ENCODE measurements around the gene CLEC4F. TPM values are rescaled to one million over a fixed set of nuclear protein-coding genes. Genes with fewer than 3 reads are reported as not detected.

Gene CLEC4F
- total and polyA plus RNA-seq, 4 donors = 0.03 to 0.25 (median 0.19) TPM; not detected in 1

GRCh38 chr2:70816726-70817125 is 3.7 kb downstream of the CLEC4F start:
- Histone ChIP-seq H3K4me3 (ENCODE audit: low read depth in 1 of 3, low read length in 3 of 3) (no peak overlapping the region), H3K9ac (ENCODE audit: low read depth in 1 of 2, low read length in 2 of 2) (no peak overlapping the region), H3K27ac (ENCODE audit: low read depth in 1 of 2, low read length in 2 of 2) (no peak overlapping the region), H3K9me3 (ENCODE audit: control insufficient read depth in 4 of 4, low read length in 3 of 4) (no peaks in the 10 kb centered on the region), H3K36me3 (ENCODE audit: control insufficient read depth in 4 of 4, insufficient read depth in 3 of 4, low read depth in 1 of 4, low read length in 3 of 4) (no peaks in the 10 kb centered on the region), H3K4me1 (ENCODE audit: control insufficient read depth in 4 of 4, insufficient read depth in 4 of 4, low read length in 3 of 4) (no peaks in the 10 kb centered on the region), H3K27me3 (ENCODE audit: control insufficient read depth in 4 of 4, insufficient read depth in 4 of 4, low read length in 3 of 4) (no peaks in the 10 kb centered on the region)
- TF ChIP-seq GABPA (IDR thresholded peaks at IDR 0.05 in 1 of 2, conservative IDR thresholded peaks at IDR 0.05 in 1 of 2) = no peak
- TF ChIP-seq FOXA2 (IDR thresholded peaks at IDR 0.05) = no peak
- no peak for TF ChIP-seq RXRA (IDR thresholded peaks at IDR 0.05)
- TF ChIP-seq TAF1 (conservative IDR thresholded peaks at IDR 0.05) = no peak
- TF ChIP-seq HNF4G (IDR thresholded peaks at IDR 0.05) = no peak
- TF ChIP-seq FOXA1 (IDR thresholded peaks at IDR 0.05) = no peak
- no peak for TF ChIP-seq HNF4A (conservative IDR thresholded peaks at IDR 0.05)
- TF ChIP-seq, protein P1, sequence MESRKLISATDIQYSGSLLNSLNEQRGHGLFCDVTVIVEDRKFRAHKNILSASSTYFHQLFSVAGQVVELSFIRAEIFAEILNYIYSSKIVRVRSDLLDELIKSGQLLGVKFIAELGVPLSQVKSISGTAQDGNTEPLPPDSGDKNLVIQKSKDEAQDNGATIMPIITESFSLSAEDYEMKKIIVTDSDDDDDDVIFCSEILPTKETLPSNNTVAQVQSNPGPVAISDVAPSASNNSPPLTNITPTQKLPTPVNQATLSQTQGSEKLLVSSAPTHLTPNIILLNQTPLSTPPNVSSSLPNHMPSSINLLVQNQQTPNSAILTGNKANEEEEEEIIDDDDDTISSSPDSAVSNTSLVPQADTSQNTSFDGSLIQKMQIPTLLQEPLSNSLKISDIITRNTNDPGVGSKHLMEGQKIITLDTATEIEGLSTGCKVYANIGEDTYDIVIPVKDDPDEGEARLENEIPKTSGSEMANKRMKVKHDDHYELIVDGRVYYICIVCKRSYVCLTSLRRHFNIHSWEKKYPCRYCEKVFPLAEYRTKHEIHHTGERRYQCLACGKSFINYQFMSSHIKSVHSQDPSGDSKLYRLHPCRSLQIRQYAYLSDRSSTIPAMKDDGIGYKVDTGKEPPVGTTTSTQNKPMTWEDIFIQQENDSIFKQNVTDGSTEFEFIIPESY (IDR thresholded peaks at IDR 0.05) = no peak
- no peak for TF ChIP-seq RAD21 (IDR thresholded peaks at IDR 0.05)
- no peak for TF ChIP-seq SP1 (IDR thresholded peaks at IDR 0.05)
- TF ChIP-seq, protein P2, sequence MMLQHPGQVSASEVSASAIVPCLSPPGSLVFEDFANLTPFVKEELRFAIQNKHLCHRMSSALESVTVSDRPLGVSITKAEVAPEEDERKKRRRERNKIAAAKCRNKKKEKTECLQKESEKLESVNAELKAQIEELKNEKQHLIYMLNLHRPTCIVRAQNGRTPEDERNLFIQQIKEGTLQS (IDR thresholded peaks at IDR 0.05) = no peak
- TF ChIP-seq, protein P3, sequence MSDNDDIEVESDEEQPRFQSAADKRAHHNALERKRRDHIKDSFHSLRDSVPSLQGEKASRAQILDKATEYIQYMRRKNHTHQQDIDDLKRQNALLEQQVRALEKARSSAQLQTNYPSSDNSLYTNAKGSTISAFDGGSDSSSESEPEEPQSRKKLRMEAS (IDR thresholded peaks at IDR 0.05) = no peak
- no peak for TF ChIP-seq NR2F2 (IDR thresholded peaks at IDR 0.05)
- no peak for TF ChIP-seq JUND (IDR thresholded peaks at IDR 0.05)
- no peak for TF ChIP-seq EGR1 (IDR thresholded peaks at IDR 0.05; ENCODE audit: low read depth in 2 of 2)
- TF ChIP-seq, protein P4, sequence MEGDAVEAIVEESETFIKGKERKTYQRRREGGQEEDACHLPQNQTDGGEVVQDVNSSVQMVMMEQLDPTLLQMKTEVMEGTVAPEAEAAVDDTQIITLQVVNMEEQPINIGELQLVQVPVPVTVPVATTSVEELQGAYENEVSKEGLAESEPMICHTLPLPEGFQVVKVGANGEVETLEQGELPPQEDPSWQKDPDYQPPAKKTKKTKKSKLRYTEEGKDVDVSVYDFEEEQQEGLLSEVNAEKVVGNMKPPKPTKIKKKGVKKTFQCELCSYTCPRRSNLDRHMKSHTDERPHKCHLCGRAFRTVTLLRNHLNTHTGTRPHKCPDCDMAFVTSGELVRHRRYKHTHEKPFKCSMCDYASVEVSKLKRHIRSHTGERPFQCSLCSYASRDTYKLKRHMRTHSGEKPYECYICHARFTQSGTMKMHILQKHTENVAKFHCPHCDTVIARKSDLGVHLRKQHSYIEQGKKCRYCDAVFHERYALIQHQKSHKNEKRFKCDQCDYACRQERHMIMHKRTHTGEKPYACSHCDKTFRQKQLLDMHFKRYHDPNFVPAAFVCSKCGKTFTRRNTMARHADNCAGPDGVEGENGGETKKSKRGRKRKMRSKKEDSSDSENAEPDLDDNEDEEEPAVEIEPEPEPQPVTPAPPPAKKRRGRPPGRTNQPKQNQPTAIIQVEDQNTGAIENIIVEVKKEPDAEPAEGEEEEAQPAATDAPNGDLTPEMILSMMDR (IDR thresholded peaks at IDR 0.05; ENCODE audit: low read depth, low read length, missing input control) = no peak
- no peak for TF ChIP-seq YY1 (IDR thresholded peaks at IDR 0.05)
- TF ChIP-seq, protein P5, sequence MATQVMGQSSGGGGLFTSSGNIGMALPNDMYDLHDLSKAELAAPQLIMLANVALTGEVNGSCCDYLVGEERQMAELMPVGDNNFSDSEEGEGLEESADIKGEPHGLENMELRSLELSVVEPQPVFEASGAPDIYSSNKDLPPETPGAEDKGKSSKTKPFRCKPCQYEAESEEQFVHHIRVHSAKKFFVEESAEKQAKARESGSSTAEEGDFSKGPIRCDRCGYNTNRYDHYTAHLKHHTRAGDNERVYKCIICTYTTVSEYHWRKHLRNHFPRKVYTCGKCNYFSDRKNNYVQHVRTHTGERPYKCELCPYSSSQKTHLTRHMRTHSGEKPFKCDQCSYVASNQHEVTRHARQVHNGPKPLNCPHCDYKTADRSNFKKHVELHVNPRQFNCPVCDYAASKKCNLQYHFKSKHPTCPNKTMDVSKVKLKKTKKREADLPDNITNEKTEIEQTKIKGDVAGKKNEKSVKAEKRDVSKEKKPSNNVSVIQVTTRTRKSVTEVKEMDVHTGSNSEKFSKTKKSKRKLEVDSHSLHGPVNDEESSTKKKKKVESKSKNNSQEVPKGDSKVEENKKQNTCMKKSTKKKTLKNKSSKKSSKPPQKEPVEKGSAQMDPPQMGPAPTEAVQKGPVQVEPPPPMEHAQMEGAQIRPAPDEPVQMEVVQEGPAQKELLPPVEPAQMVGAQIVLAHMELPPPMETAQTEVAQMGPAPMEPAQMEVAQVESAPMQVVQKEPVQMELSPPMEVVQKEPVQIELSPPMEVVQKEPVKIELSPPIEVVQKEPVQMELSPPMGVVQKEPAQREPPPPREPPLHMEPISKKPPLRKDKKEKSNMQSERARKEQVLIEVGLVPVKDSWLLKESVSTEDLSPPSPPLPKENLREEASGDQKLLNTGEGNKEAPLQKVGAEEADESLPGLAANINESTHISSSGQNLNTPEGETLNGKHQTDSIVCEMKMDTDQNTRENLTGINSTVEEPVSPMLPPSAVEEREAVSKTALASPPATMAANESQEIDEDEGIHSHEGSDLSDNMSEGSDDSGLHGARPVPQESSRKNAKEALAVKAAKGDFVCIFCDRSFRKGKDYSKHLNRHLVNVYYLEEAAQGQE (IDR thresholded peaks at IDR 0.05) = no peak
- DNase-seq (ENCODE audit: low spot score) = no peak
- WGBS = 81% methylated on average over 5 of the region's 5 CpGs
